Mononuclear cell (primary cell): Measurements from ENCODE around the gene IRF8. TPM values are rescaled to one million over a fixed set of nuclear protein-coding genes. Genes with fewer than 3 reads are reported as not detected.

Experiments
- H3K27me3 ChIP-seq: 2 replicates; pipeline ENCODE4 v1.6.0; 2011; ENCODE audit warnings: low read length, control low read depth; ENCODE audit not compliant: insufficient read depth
- H3K4me1 ChIP-seq: 2 replicates; pipeline ENCODE4 v1.5.1; 2011; ENCODE audit warnings: mild to moderate bottlenecking, low read length, control low read depth; ENCODE audit not compliant: insufficient read depth
- H3K4me3 ChIP-seq: 2 replicates; pipeline ENCODE4 v1.5.1; 2011; ENCODE audit warnings: mild to moderate bottlenecking, low read length, moderate library complexity
- H3K9me3 ChIP-seq: 2 replicates; pipeline ENCODE4 v1.5.1; 2011; ENCODE audit warnings: low read depth, mild to moderate bottlenecking, control low read depth, low read length
- total RNA-seq: library from RNA; depleted of rRNA; stranded (reverse); fragments of >200 nt; gene quantifications from one replicate; pipeline ENCODE4 v1.2.3, GENCODE V29; 2012

IRF8 gene
- total RNA-seq, 1 donor, result 94.9 TPM

GRCh38 chr16:85879975-85880831 is 18.8 kb upstream of the IRF8 start:
- no peaks in the 10 kb centered on the region for H3K27me3 ChIP-seq
- no peaks in the 10 kb centered on the region for H3K9me3 ChIP-seq
- no peak overlapping the region for H3K4me3 ChIP-seq

GRCh38 chr16:85880861-85881260 is 18.1 kb upstream of the IRF8 start:
- Histone ChIP-seq H3K27me3 (no peaks in the 10 kb centered on the region), H3K4me1 (peaks cover 18% of the 10 kb centered on the region), H3K9me3 (no peaks in the 10 kb centered on the region), H3K4me3 (no peak overlapping the region)

More at GRCh38 chr16:85879975-85880831, 18.8 kb upstream of the IRF8 start:
- peaks cover 18% of the 10 kb centered on the region for H3K4me1 ChIP-seq

DNA sequence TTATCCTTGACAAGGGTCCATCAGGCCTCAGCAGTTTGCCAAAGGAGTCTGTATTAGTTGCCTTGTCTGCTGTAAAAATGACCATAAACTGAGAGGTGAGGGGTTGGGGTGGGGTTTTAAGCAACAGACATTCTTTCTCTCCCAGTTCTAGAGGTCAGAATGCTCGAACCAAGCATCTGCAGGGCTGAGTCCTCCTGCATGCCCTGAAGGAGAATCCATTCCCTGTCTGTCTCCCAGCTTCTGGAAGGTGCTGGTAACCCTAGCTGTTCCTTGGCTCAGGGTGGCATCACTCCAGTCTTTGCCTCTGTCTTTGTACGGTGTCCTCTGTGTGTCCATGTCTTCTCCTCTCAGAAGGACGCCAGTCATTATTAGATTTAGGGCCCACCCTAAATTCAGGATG is 17.5 kb upstream of the IRF8 start:
- Histone ChIP-seq H3K4me3 (no peak overlapping the region), H3K9me3 (no peaks in the 10 kb centered on the region), H3K27me3 (no peaks in the 10 kb centered on the region), H3K4me1 (peaks cover 18% of the 10 kb centered on the region)

DNA sequence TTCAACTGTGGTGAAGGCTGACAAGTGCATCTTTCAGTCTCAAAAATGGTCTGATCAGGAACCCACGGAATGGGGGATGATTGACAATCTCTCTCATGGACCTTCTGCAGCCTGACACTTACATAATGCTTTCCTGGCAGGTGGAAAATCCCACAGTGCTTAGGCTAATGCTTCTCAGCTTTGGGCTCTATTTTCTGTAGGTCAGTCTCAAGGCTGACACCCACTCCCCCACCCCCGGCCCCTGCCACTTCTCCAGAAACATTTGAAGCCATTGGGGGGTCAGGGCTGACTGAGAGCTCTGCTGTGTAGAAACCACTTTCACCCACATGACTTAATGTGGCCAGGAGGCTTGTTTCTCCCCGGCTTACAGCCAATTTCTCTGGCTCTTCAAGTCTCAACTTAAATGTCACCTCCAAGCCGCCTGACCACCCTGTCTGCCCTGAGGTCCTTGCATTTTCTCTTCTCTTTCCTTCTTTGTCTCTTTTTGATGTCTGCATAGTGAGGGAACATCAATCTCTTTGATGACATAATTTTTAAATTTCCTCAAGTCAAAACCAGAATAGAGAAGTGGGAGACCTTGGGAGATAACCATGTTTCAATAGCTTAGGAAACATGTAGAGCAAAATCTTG is 16.7 kb upstream of the IRF8 start:
- no peaks in the 10 kb centered on the region for H3K9me3 ChIP-seq
- peaks cover 18% of the 10 kb centered on the region for H3K4me1 ChIP-seq
- no peak overlapping the region for H3K4me3 ChIP-seq
- H3K27me3 ChIP-seq, result no peaks in the 10 kb centered on the region

GRCh38 chr16:85883813-85884212 is 15.1 kb upstream of the IRF8 start:
- H3K27me3 ChIP-seq, result no peaks in the 10 kb centered on the region
- H3K4me3 ChIP-seq, result no peak overlapping the region
- H3K4me1 ChIP-seq, result peaks cover 27% of the 10 kb centered on the region
- no peaks in the 10 kb centered on the region for H3K9me3 ChIP-seq

GRCh38 chr16:85884808-85885463 is 14.0 kb upstream of the IRF8 start:
- no peaks in the 10 kb centered on the region for H3K9me3 ChIP-seq
- H3K4me3 ChIP-seq, result no peak overlapping the region
- H3K4me1 ChIP-seq, result peaks cover 36% of the 10 kb centered on the region
- no peaks in the 10 kb centered on the region for H3K27me3 ChIP-seq

DNA sequence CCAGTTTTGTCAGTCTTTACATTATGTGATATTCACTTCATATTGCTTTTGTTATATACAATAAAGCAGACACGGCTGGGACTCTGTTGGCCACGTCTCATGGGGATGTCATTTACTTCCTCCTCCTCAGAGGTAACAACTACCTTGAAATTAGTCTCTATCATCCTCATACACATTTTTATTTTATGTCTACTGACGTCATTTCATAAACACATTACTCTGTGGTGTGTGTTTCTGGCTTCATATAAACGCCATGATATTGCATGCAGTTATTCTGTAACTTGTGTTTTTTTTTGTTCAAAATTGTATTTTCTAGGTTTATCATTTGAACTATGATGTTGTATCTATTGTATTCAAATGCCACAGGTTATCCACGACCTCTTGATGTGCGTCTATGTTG is 13.4 kb upstream of the IRF8 start:
- no peaks in the 10 kb centered on the region for H3K27me3 ChIP-seq
- H3K4me3 ChIP-seq, result no peak overlapping the region
- H3K4me1 ChIP-seq, result peaks cover 34% of the 10 kb centered on the region
- H3K9me3 ChIP-seq, result no peaks in the 10 kb centered on the region

DNA sequence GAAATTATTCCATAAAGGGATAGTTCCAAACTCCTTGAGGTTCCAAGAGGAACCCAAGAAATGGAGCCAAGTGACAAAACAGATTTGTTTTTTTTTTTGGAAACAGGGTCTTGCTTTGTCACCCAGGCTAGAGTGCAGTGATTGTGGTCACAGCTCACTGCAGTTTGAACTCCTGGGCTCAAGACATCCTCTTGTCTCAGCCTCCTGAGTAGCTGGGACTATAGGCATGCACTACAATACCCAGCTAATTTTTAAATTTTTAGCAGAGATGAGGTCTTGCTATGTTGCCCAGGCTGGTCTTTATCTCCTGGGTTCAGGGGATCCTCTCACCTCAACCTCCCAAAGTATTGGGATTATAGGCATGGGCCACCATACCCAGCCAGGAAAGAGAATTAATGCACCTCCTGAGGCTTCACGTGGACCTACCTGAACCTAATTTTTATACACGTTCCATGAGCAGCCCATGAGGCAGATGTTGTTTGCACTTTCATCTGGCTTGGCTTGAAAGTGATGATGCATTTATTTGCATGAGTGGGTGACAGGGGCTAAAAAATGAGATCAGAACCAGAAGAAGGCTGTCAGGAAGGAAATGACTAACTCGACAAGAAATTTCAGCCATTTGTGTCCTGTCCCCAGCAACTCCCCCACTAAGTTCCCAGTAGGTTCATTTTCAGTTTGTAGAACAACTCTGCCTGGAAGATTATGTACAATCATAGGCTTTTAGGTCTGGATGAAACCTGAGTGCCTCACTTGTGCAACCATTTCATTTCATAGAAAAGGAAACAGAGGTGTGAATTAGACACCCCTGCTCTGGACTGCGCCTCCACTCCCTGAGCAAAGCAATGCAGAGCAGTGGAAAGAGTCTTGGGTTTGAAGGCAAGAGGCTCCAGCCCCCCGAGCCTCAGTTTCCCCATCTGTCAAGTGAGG is 10.3 kb upstream of the IRF8 start:
- no peak overlapping the region for H3K4me3 ChIP-seq
- no peaks in the 10 kb centered on the region for H3K27me3 ChIP-seq
- H3K9me3 ChIP-seq, result no peaks in the 10 kb centered on the region
- H3K4me1 ChIP-seq, result peaks cover 19% of the 10 kb centered on the region

DNA sequence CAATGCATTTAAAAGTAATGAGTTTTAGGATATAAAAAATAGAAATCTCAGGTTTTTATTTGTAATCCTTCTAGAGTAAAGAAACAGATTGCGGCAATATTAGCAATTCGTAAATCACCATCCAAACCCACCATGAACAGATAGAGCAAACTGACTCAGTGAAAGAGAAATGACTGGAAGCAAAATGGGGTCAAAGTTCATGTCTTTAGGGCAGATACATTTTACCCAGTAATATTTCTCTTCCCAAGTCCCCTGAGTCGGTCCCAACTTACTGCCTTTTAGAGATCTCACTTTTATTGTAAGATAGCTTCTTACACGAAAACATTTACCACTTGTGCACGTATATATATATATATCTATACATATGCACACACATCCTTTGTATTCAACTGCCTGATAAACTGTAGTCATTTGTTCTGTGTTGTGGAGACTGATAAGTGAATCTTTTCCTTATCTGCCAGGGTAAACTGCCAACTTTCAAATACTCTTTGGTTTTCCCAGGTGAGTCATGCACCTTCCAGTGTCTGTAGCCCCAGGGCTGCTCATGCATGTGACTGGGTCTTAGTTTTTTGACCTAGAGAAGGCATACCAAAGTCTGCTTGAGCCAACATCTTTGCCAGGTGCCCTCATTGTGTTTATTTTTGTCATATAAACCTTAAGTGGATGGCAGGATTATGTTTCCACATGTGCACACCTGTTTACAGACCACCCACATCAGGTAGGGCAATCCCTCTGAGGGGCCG is 7.8 kb upstream of the IRF8 start:
- H3K9me3 ChIP-seq, result no peaks in the 10 kb centered on the region
- no peaks in the 10 kb centered on the region for H3K27me3 ChIP-seq
- peaks cover 19% of the 10 kb centered on the region for H3K4me1 ChIP-seq
- no peak overlapping the region for H3K4me3 ChIP-seq

- no peak overlapping the region for H3K4me3 ChIP-seq
- H3K9me3 ChIP-seq, result no peaks in the 10 kb centered on the region
- no peaks in the 10 kb centered on the region for H3K27me3 ChIP-seq
- peaks cover 20% of the 10 kb centered on the region for H3K4me1 ChIP-seq
Observed at GRCh38 chr16:85891776-85892166, 7.2 kb upstream of the IRF8 start.

GRCh38 chr16:85892760-85893159 is 6.2 kb upstream of the IRF8 start:
- Histone ChIP-seq H3K9me3 (no peaks in the 10 kb centered on the region), H3K4me1 (peaks cover 30% of the 10 kb centered on the region), H3K27me3 (no peaks in the 10 kb centered on the region), H3K4me3 (no peak overlapping the region)

- H3K9me3 ChIP-seq, result no peaks in the 10 kb centered on the region
- H3K4me1 ChIP-seq, result peaks cover 24% of the 10 kb centered on the region
- no peak overlapping the region for H3K4me3 ChIP-seq
- H3K27me3 ChIP-seq, result no peaks in the 10 kb centered on the region
Observed at GRCh38 chr16:85894266-85894665, 4.7 kb upstream of the IRF8 start.

- peaks cover 42% of the 10 kb centered on the region for H3K4me1 ChIP-seq
- no peak overlapping the region for H3K4me3 ChIP-seq
- H3K27me3 ChIP-seq, result peaks cover 4% of the 10 kb centered on the region
- H3K9me3 ChIP-seq, result no peaks in the 10 kb centered on the region
Observed at GRCh38 chr16:85897382-85897781, 1.6 kb upstream of the IRF8 start.

GRCh38 chr16:85899444-85899843 is 482 bp downstream of the IRF8 start:
- Histone ChIP-seq H3K4me3 (peak overlapping the region; percentile 55), H3K27me3 (peaks cover 4% of the 10 kb centered on the region), H3K4me1 (peaks cover 62% of the 10 kb centered on the region), H3K9me3 (no peaks in the 10 kb centered on the region)
